Measurements from ENCODE around the gene CUL3. TPM values are rescaled to one million over a fixed set of nuclear protein-coding genes. Genes with fewer than 3 reads are reported as not detected.
"Not testable (repeated sequence)": the region's sequence is repeated elsewhere in the genome, so short reads cannot be mapped to it uniquely, and the experiment has no call there.

The CUL3 gene
- total RNA-seq, 1 donor from 2014 or later = 139 TPM

DNA sequence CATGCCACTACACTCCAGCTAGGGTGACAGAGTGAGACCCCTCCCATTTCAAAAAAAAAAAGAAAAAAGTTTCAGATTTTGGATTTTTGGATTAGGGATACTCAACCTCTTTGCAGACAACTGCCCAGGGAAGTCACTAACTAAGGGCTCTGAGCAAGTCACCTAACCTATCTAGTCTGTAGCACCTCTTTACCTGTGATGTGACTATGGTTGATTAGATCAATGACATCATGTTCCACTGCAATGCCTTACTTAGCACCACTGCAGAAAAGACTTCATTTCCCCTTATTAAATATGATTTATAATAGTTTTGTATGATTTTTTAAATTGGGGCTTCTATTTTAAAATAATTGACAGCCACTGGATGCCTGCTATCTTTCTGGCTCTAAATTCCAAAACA, 41.2 kb downstream of the CUL3 start:
- no peak for DNase-seq (ENCODE audit: low read depth)

- no peak for DNase-seq (ENCODE audit: low read depth)
Observed at GRCh38 chr2:224538561-224539138, 46.5 kb downstream of the CUL3 start.

GRCh38 chr2:224532931-224533330, 52.2 kb downstream of the CUL3 start:
- no peak for DNase-seq (ENCODE audit: low read depth)

GRCh38 chr2:224532441-224532840, 52.7 kb downstream of the CUL3 start:
- no peak for DNase-seq (ENCODE audit: low read depth)

DNA sequence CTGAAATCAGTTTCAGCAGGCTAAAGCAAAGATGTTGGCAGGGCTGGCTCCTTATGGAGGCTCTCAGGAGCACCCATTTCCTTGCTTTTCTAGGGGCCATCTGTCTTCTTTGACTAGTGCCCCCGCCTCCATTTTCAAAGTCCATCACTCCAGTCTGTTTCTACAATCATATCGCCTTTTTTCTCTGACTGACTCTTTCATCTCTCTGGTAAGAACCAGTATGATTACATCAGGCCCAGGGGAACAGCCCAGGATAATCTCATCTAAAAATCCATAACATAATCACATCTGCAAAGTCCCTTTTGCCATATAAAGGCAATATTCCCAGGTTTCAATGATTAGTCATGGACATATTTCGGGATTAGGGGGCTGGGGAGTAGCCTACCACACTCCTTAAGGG, 57.0 kb downstream of the CUL3 start:
- DNase-seq (ENCODE audit: low read depth) = no peak

- no peak for DNase-seq (ENCODE audit: low read depth)
Observed at GRCh38 chr2:224525774-224526173, 59.4 kb downstream of the CUL3 start.

DNA sequence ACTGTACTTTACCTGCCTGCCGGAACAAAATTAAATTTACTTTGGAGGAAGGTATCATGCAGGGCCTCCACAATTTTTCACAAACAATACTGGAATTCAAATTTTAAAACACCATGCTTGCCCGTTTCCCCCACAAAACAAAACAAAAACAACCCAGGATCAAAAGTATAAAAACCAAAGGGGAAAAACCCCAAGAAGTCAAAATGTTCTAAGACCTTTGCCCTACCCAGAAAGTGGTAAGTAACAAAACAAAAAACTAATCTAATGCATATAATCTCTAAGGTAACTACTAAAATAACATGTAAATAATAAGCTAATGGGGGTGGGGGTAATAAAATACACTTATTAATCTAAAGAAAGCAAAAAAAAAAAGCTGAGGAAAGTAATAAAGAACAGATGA, 60.5 kb downstream of the CUL3 start:
- DNase-seq (ENCODE audit: low read depth) = no peak

DNA sequence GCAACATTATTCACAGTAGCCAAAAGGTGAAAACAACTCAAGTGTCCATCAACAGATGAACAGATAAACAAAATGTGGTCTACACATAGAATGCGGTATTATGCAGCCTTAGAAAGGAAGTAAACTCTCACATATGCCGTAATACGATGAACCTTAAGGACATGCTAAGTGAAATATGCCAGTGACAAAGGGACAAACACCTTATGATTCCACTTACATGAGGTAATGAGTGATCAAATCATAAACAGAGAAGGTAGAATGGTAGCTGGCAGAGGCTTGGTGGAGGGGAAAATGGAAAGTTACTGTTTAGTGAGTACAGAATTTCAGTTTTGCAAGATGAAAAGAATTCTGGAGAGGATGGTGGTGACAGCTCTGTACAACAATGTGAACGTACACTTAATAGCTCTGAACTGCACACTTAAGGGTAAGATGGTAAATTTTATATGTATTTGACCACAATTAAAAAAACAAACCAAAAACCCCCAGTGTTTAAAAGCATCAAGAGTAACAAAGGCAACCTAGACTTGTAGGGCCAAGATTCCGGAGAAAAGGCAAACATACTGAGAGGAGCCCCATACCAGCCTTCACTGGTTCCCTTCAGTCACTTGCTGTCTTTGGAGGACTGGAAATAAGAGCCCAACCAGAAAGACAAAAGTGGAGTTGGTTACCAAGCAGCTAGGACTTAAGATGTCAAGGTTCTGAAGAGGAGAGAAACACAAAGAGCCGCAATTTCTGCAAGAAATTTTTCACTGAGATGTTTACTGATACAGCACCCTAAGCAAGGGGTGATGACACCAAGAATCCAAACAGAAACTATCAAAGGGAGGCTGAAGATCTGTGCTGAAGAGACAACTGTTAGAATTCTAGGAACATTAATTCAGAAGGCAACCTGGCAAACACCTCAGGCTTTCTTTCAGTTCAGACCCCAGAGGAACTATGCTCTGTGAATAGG, 61.3 kb downstream of the CUL3 start:
- DNase-seq (ENCODE audit: low read depth) = peak; percentile 16

GRCh38 chr2:224522483-224522882, 62.7 kb downstream of the CUL3 start:
- not testable (repeated sequence) for DNase-seq (ENCODE audit: low read depth)

- peak; percentile 21 for DNase-seq (ENCODE audit: low read depth)
Observed at GRCh38 chr2:224520064-224520463, 65.1 kb downstream of the CUL3 start.

GRCh38 chr2:224518806-224519580, 66.2 kb downstream of the CUL3 start:
- DNase-seq (ENCODE audit: low read depth) = peak; percentile 22

DNA sequence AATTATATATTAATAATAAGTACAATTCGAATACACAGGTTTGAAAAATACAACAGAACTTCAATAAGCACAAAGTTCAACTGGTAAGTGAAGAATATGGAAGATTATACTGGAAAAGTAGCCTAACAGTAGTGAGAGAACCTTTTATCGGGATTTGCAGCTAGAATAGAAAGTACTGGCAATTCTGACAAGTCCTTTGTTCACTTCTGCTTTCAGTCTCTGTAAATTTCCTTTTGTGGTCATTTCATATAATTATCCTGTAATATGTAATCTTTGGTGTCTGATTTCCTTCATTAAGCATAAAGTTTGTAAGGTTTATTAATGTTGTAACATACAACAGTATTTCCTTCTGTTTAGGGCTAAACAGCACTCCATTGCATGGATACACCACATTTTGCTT, 67.2 kb downstream of the CUL3 start:
- no peak for DNase-seq (ENCODE audit: low read depth)

DNA sequence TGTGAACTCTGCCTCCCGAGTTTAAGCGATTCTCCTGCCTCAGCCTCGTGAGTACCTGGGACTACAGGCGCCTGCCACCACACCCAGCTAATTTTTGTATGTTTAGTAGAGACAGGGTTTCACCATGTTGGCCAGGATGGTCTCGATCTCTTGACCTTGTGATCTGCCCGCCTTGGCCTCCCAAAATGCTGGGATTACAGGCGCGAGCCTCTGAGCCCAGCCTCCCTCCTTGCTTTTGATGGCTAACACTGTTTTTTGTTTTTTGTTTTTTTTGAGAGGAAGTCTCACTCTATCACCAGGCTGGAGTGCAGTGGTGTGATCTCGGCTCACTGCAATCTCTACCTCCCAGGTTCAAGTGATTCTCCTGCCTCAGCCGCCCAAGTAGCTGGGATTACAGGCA, 68.8 kb downstream of the CUL3 start:
- not testable (repeated sequence) for DNase-seq (ENCODE audit: low read depth)

DNA sequence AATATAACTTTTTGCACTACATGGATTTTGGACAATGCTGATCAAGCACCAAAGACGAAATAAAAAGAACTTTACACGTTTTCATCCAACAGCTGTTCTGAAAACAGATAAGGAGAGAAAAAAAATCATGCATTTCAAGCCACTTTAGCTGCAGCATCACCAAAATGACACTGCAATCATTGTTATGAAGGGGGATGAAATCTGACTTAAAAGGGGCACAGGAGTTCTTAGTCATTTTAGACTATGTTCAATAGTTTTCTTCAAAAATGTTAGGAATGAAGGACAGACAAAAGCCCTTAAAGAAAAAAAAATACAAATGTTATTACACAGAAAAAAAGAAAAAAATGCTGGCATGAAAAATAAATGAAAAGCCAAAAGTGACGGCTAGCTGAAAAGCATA, 71.2 kb downstream of the CUL3 start:
- no peak for DNase-seq (ENCODE audit: low read depth)

GRCh38 chr2:224507789-224508188, 77.4 kb downstream of the CUL3 start:
- no peak for DNase-seq (ENCODE audit: low read depth)

GRCh38 chr2:224506494-224506893, 78.7 kb downstream of the CUL3 start:
- no peak for DNase-seq (ENCODE audit: low read depth)

GRCh38 chr2:224498991-224499390, 86.2 kb downstream of the CUL3 start:
- DNase-seq (ENCODE audit: low read depth) = no peak

DNA sequence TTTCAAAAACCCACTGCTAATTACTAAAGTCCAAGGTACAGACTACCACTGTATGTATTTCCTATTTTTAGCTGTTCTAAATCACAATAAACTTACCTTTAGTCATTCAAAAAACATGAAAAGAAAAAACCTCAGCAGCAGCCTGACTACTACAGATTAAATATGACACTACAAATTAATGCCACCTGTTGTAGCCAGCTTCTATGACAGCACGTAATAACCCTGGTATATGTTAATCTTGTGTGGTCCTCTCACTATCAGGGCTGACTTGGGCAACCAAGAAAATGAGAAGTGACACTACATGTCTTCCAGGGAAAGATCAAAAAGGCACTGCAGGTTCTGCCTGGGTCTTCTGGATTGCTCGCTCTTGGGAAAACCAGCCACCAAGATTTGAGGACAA, 92.6 kb downstream of the CUL3 start:
- no peak for DNase-seq (ENCODE audit: low read depth)

DNA sequence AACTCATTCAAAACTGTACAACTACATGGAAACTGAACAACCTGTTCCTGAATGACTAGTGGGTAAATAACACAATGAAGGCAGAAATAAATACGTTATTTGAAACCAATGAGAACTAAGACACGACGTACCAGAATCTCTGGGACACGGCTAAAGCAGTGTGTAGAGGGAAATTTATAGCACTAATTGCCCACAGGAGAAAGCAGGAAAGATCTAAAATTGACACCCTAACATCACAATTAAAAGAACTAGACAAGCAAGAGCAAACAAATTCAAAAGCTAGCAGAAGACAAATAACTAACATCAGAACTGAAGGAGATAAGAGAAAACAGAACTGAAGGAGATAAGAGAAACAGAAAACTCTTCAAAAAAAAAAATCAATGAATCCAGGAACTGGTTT, 97.2 kb downstream of the CUL3 start:
- DNase-seq (ENCODE audit: low read depth) = not testable (repeated sequence)

GRCh38 chr2:224485081-224486014, 99.8 kb downstream of the CUL3 start:
- peak; percentile 99 for DNase-seq (ENCODE audit: low read depth)

GRCh38 chr2:224479826-224480225, 105.3 kb downstream of the CUL3 start:
- no peak for DNase-seq (ENCODE audit: low read depth)

Data from renal cortical epithelial cell (primary cell).